NB4 (cell line): ENCODE results near the gene LAMB1.

ENCODE experiments used
- DNase-seq: peaks from one replicate; pipeline ENCODE4 v3.0.0; 2010; ENCODE audit warnings: low read depth
- H3K4me3 ChIP-seq: one replicate; pipeline ENCODE4 v1.5.1; 2011; ENCODE audit warnings: mild to moderate bottlenecking, low read depth, low read length, moderate library complexity
- CTCF ChIP-seq: IDR thresholded peaks from one replicate; pipeline ENCODE4 v1.5.1; 2012; ENCODE audit warnings: low read depth, low read length
- MAX ChIP-seq: IDR thresholded peaks from 2 replicates; pipeline ENCODE4 v1.6.1; 2011; ENCODE audit warnings: low read depth, low read length
- MYC ChIP-seq: IDR thresholded peaks from 2 replicates; pipeline ENCODE4 v1.6.1; 2011; ENCODE audit warnings: low read depth, low read length
- POLR2A ChIP-seq: IDR thresholded peaks from 2 replicates; pipeline ENCODE4 v1.6.1; 2011; ENCODE audit warnings: mild to moderate bottlenecking; ENCODE audit not compliant: insufficient read length; ENCODE audit errors: extremely low read depth

The LAMB1 gene

GRCh38 chr7:107995184-107996071 lies 7.5 kb downstream of the LAMB1 start:
- TF ChIP-seq MYC (no peak), MAX (no peak), POLR2A (no peak), CTCF (no peak)
- no peak overlapping the region for H3K4me3 ChIP-seq
- DNase-seq, result no peak

GRCh38 chr7:107994421-107995030 lies 8.4 kb downstream of the LAMB1 start:
- TF ChIP-seq POLR2A (no peak), MAX (no peak), CTCF (no peak), MYC (no peak)
- H3K4me3 ChIP-seq, result no peak overlapping the region
- no peak for DNase-seq

- no peak for TF ChIP-seq MYC
- no peak for TF ChIP-seq CTCF
- no peak for TF ChIP-seq POLR2A
- TF ChIP-seq MAX, result no peak
- DNase-seq, result no peak
- H3K4me3 ChIP-seq, result no peak overlapping the region
Measured at GRCh38 chr7:107993891-107994291, 9.1 kb downstream of the LAMB1 start.

- no peak for DNase-seq
- TF ChIP-seq MAX (no peak), POLR2A (no peak)
- H3K4me3 ChIP-seq, result no peak overlapping the region
Measured at GRCh38 chr7:107989618-107990373, 13.2 kb downstream of the LAMB1 start.

GRCh38 chr7:107982918-107983389 lies 20.0 kb downstream of the LAMB1 start:
- TF ChIP-seq MAX (no peak), POLR2A (no peak), MYC (no peak), CTCF (peak; percentile 25)
- DNase-seq, result no peak
- H3K4me3 ChIP-seq, result no peak overlapping the region
